Lower leg skin (tissue), 3 donors: ENCODE data around the gene FOXP2.

Source experiments
- POLR2A ChIP-seq, 2 donors: fragments of 450-650 bp; IDR thresholded peaks; one replicate each; pipeline ENCODE4 v1.6.1; 2016 to 2017; ENCODE audit warnings: antibody characterized with exemption in 2 of 2, mild to moderate bottlenecking in 1 of 2, moderate library complexity in 1 of 2
- TF ChIP-seq, protein P1 (sequence below), 3 donors: fragments of 450-650 bp; IDR thresholded peaks; one replicate each; pipeline ENCODE4 v1.5.1; 2016; ENCODE audit warnings: antibody characterized with exemption in 3 of 3, mild to moderate bottlenecking in 3 of 3, moderate library complexity in 2 of 3

DNA sequence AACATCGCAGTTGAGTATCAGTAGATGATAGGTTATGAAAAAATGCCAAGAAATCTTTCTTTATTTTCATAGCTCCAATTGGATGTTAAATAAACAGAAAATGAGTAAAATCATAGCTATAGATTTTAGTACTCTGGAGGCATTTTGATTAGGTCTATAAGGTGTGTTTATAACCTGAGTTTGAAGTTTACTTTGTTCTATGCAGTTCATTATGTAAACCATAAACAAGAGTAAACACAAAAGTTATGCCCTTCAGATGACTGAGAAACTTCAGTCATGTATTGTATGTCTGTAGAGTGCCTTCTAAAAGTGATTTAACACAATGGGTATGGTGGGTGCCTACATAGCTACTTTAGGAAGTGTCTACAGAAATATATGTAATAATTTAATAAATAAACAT lies 13.6 kb downstream of the FOXP2 start:
- TF ChIP-seq, protein P1, sequence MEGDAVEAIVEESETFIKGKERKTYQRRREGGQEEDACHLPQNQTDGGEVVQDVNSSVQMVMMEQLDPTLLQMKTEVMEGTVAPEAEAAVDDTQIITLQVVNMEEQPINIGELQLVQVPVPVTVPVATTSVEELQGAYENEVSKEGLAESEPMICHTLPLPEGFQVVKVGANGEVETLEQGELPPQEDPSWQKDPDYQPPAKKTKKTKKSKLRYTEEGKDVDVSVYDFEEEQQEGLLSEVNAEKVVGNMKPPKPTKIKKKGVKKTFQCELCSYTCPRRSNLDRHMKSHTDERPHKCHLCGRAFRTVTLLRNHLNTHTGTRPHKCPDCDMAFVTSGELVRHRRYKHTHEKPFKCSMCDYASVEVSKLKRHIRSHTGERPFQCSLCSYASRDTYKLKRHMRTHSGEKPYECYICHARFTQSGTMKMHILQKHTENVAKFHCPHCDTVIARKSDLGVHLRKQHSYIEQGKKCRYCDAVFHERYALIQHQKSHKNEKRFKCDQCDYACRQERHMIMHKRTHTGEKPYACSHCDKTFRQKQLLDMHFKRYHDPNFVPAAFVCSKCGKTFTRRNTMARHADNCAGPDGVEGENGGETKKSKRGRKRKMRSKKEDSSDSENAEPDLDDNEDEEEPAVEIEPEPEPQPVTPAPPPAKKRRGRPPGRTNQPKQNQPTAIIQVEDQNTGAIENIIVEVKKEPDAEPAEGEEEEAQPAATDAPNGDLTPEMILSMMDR (IDR thresholded peaks at IDR 0.05): no peak
- no peak for TF ChIP-seq POLR2A (IDR thresholded peaks at IDR 0.05)
